Fibroblast of skin of right quadriceps (primary cell): Measurements from ENCODE around the gene ZNF804B.
"Not testable (repeated sequence)": the region's sequence is repeated elsewhere in the genome, so short reads cannot be mapped to it uniquely, and the experiment has no call there.

Experiments
- DNase-seq: peaks from one replicate; pipeline ENCODE4 v3.0.0-alpha.2; 2013

Gene ZNF804B

DNA sequence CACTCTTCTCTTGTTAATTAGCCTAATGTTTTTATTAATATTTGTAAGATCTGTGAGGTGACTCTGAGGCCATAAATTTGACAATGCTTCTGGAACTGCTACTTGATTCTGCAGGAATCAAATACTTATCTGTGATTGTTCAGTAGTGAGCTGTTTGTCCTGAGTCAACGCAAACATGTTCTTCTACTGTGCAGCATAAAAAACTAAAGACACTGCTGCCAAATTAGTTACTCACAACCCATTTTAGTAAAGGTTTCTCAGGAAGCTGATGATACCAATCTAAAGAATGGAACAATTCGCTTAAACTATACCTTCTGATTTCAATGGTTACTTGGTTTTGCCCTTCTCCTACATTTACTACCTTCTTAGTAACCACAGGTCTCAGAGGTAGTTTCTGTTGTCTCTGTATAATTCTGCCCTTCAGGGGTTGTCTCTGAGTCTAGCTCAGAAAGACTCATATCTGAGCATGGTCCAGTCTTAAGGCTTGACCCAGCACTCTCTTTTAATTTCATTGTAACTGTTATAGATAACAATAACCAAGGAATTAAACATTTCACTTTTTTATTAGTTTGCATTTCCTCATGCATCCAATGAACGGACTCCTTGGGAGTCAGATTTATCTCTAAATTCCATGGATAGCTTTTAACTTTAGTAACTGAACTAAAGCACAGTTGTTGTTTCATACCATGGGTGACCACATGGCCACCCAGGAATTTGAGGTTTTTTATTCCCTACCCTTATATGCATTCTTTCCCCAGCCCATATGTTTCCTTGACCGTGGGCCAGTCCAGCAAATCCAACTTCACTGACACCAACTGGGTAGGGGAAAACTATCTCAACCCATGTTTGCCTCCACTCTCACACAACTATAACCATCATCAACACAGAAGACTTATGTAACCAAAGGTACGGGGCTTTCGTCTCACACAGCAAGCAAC lies 345.5 kb downstream of the ZNF804B start:
- DNase-seq = peak; percentile 58

DNA sequence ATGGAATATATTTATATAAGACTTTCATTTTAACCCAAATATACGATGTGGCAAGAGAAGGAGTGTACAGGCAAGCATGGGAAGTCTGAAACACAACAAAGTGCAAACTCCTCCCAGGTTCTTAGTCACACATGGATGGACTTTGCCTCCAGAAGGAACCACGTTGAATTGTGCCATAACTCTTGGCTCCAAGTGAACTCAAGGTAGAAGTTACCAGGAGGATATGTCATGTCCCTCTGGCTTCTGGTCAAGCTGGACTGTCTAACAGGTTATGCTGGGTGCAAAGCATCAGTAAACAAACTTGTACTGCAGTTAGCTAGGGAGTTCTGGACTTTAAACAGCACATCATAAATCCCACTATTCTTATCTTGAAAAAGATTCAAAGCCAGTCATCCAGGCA lies 364.4 kb downstream of the ZNF804B start:
- DNase-seq = no peak

DNA sequence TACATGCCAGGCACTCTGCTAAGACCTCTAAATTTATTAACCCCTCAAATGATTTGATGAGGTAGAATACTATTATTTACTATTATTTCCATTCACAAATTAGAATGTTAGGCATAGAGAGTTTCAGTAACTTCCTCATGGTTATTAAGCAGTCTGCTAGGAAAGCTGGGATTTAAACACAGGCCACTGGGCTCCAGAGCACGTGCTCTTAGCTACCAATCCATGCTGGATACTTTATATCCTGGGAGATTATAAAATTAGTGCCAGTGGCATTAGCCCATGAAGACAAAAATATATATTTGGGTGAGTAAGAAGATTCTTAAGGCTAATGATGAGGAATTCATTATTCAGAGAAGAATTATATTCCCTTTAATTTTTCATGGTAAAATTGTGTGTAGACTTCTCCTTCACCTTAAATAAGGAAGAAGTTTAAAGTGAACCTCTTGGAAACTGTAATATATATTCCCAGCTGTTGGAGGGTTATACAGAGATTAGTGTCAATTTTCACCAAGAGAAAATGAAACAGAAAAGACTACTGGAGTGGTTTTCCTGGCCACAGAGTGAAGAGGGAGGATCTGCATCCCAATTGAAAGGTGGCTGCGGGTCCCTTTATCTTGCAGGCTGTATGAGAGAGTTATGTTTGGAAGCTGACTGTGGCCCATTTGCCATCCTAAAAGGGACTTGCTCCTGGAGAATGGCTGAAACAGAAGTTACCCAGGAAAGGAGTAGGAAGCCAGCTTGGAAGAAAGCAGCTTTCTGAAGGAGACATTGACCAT lies 370.3 kb downstream of the ZNF804B start:
- DNase-seq = no peak

DNA sequence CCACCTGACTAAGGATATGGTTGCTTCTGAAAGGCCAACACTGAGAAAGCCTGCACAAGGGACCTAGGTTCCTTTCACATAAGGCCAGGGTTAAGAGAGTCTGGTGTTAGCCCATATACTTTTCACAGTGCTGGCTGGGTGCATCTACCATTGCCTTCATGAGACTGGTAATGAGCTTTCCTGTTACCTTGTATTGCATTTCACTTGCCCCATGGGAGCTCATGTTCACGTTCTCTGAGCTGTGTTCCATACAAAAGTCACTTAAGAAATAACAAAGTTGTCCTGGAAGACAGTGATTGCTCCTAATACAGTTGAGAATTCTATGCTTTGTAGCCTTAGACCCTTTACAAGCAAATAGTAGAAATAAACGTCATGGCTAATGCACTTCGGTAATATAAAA lies 373.9 kb downstream of the ZNF804B start:
- DNase-seq = no peak

DNA sequence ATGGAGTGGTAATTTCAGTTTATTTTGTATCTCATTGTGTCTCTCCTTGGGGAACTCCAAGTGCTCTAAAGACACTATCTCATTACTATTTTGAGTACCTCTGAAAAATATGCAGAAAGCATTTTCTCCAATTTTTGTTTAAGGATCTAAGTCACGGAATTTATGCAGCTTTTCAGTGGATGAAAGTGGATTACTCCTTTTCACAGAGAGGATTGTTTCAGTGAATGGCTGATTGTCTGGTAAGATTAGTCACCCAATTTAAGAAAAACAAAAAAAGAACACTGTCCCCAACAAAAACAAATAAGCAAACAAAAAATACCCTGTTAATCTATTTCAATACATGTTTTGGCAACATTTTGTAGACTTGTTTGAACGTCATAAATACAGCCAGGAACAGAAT lies 374.3 kb downstream of the ZNF804B start:
- no peak for DNase-seq

DNA sequence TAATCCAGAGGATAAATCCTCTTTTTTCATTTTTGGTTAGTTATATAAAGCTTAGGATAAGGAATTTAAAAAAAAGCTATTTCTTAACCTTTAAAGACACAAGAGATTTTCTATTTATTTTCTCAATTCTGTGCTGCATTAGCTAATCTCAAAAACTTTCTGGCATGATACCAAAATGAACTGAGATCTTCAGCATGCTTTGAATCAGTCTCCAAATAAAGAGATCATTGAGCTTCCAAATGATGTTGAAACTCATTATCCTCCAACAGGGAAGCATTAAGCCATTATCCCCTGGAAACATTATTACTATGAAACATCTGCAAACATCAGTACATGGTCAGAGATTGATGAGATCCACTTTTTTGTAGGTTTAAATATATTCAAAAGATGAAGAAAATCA lies 386.3 kb downstream of the ZNF804B start:
- no peak for DNase-seq

DNA sequence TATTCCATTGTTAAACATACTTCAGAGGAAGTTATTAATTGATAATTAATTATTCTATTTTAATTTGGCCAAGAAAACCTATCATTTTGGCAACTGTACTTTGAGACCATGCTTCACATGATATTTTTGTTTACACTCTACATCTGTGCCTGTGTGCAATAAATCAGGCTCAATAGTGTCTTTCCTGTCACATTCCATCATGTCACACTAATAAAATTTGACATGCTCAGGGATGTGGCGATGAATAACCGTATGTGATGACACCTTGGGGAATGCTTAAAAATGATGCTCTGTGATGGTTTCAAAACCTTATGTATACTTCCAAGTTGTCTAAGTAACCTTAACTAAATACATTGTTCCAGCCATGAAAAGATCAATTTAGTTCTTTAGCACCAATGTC lies 400.6 kb downstream of the ZNF804B start:
- DNase-seq = no peak

DNA sequence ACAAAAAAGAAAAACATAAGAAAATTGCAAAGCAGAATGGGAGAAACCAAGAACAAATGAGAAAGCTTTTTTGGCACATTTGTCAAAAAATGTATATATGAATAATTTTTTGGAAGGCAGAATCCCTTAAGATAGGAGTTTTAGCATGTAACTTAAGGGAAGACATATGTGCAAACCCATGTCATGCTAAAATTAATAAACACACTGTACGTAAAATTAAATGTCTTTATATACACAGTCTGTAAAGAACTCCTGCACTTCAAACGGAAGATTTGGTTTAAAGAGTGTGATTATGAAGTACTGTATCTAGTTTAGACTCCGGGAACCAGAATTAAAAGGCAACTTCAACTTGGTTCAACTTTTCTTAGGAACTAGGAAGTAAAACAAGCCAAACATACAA lies 405.9 kb downstream of the ZNF804B start:
- DNase-seq = no peak

DNA sequence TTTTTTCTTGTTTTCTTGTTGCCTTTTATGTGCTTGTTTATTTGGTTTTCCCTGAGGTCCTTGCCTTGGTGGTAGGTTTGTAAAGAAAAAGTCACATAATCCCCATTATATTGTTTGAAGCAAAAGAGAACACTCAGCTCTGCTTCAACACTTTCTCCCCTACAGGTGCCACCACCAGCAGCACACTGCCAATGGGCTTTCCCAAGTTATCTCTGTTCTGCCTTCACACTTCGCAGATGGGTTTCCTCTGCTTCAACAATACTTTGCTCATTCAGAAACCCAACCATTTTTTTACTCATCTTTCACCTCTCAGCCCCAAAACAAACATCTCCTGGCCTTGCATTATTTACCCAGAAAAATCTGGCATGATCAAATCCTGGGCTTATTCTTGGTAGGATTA lies 411.1 kb downstream of the ZNF804B start:
- no peak for DNase-seq

DNA sequence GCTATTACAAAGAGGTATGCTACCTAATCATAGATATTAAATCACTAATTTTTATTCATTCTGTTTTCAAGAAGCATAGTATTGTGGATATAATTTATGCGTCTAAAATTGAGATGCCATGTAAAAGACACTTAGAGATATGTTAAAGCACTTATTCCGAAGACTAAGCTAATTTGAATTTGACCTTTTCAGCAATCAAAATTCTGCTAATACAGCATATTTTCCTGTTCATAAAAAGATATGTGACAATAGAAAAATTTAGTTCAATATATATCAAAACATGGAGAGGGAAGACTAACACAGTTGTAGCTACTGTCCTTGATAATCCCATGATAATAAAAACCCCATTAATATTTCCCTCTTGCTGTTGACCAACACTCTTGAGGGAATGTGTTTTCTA lies 422.6 kb downstream of the ZNF804B start:
- DNase-seq = no peak

DNA sequence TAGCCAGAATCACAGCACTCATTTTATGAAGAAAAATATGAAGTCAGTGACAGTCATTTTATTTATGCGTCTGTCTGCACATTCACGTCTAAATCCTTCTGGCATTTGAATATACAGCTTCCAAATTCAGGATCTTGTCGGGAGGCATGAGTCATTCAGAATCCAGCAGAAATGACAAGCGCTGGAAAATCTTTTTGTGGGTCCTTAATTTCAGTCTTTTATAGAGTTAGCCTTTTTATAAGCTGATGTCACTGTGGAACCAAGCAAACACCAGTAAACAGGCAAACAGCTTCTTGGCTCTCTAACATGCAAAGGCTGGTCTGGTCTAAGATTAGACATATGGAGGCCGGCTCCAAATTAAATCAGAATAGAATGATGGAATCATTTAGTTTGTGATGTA lies 424.2 kb downstream of the ZNF804B start:
- peak; percentile 45 for DNase-seq

DNA sequence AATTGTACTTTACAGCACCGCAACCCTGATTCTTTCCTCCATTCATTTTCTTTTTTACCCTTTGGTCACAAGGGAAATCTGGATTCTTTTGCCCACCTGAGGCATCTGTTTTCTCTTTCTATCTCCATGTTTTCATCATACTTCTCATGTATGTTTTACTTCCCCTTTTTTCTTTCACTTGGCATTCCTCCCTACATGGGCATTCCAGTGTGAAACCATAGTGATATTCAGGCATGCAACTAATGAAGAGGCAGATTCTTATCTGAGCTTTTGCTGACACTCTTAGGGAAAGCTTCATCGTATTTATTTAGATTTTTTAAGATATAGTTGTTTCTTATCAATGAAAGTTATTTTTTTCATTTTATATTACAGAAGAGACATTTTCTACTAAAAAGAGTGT lies 441.3 kb downstream of the ZNF804B start:
- DNase-seq = peak; percentile 15

DNA sequence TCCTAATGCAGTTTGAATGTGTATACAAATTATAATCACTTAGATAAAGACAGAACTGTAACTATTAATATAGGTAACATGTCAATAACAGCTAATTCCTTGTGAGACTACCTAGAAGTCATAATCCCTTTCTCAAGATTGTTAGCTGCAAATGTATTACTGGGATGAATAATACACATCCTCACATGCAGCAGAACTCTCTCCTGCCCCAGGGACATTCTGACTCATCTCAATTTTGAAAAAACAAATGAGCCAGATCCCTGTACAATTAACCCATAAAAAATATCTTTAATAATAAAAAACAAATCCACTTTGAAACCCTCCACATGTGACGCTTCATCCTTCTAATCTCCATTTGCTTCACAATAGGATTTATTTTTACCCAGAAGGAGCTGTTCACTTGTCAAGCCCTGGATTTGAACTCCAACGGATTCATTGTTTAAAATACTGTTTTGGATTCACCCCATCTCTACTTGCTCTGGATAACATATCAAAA lies 464.4 kb downstream of the ZNF804B start:
- DNase-seq = peak; percentile 28

DNA sequence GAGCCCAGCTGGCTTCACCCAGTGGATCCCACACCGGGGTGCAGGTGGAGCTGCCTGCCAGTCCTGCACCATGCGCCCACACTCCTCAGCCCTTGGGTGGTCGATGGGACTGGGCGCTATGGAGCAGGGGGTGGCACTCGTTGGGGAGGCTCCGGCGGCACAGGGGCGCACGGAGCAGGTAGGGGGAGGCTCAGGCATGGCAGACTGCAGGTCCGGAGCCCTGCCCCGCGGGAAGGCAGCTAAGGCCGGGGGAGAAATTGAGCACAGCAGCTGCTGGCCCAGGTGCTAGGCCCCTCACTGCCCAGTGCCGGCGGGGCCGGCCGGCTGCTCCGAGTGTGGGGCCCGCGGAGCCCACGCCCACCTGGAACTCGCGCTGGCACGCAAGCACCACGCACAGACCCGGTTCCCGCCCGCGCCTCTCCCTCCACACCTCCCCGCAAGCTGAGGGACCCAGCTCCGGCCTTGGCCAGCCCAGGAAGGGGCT lies 469.2 kb downstream of the ZNF804B start:
- DNase-seq = not testable (repeated sequence)

DNA sequence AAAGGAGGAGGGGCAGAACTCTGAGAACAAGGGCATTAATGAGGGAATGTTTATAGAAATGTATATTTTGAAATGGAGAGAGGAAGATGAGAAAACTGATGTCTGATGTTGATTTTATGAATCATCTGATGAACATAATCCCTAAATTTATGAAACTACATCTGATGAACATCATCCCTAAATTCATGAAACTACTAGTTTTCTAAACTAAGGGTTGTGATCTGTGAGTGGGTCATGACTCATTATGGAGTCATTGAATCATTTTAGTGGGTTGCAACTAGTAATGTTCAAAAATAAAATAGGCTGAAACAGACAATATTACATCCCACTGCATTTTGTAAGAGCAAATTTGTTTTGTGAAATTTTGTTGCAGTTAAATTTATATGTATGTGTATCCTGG lies 478.7 kb downstream of the ZNF804B start:
- peak; percentile 84 for DNase-seq

DNA sequence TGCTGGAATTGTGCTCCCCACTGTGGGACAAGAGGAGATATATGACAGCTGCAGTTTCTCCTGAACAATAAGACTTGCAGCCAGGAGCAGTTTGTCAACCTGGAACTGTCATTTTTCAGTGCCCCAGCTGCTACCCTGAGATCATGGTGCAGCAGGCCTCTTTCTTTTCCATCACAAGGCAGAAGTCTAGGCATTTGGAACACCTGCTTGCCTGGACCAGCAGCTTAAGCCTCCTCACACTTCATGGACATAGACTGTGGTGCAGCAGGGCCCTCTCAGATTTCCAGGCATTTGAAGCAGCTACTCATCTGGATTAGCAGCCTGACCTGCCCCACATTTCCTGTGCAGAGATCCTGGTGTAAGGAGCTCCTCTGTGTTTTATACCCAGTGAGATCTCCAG lies 486.7 kb downstream of the ZNF804B start:
- DNase-seq = no peak

DNA sequence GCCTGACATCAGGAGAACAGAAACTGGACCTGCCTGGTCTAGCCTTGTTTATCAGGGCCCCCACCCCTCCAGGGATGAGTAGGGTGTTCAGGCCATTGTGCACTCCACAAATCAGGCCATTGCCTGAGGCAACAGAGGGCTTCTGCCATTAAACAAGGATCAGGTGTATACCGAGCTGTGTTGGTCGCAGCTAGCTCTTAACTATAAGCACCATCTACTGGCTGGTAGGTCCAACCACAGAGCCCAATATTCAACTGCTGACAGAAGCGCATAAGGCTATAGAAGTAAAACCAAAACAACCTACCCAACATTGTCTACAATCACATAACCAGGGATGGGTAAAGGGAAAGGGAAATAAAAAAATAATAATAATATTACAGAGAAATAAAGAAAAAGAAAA lies 487.7 kb downstream of the ZNF804B start:
- DNase-seq = no peak

DNA sequence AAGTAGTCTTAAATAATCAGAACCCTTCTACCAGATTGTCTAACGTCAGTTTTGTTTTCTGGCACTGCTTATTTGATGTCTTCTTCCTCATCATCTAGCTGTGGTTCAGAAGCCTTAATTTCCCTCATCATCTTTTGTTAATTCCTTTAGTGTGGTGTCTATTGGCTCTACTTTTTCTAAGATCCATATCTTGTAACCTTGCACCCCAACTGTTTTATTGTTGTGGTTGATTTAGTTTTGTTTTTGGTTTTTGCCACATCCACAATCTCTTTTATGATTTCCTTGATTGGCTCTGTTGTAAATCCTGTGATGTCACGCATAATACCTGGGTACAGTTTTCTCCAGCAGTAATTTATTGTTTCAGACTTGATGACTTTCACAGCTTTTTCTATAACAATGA lies 499.6 kb downstream of the ZNF804B start:
- no peak for DNase-seq

DNA sequence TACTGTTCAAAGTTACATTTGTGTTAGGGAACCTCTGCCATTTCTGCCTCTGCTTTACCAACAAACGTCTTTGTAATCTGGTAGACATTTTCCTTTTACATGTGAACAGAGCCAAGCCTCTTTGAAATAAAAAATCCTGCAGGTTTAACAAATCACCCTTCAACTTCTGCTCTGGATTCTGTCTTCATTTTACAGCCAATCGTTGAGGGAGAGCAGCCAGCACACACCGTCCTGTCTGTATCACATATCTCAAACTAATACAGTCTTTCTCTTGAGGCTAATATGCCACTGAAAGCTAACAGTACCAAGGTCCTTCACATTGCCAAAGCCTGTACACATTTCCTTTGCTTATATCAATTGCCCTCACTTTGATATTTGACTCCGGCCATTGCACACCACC lies 504.6 kb downstream of the ZNF804B start:
- no peak for DNase-seq

DNA sequence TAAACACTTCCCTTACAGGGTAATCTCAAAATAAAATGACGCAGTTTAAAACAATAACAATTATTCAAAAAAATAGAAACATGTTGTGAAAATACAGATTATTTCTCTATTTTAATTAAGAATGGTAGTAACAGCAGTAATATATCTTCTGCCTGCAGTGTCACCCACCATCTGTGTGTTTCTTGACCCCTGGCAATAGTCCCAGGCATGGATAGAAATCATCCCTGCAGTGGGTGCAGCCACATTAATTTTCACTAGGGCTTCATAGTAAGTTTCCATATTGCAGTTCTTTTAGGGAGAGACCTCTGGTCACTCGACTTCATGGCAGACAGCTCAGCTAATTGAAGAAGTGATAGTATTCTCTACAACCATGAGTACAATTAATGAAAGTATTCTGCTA lies 506.1 kb downstream of the ZNF804B start:
- DNase-seq = no peak

DNA sequence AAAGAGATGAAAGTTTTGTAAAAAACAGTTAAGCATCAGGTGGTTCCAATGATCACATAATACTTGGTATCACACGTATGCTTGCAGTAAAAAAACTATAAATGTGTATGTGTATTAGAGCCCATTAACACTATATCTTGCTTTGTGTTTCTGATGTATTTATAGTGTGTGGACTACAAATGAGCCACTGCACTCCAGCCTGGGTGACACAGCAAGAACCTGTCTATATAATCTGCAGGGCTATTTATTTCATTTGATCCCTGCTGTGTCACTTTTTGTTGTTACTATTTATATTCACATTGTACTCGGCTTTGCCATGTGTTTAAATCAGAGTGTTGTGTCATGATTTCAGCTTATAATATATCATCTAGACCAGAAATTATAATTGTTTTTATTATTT lies 523.8 kb downstream of the ZNF804B start:
- no peak for DNase-seq

DNA sequence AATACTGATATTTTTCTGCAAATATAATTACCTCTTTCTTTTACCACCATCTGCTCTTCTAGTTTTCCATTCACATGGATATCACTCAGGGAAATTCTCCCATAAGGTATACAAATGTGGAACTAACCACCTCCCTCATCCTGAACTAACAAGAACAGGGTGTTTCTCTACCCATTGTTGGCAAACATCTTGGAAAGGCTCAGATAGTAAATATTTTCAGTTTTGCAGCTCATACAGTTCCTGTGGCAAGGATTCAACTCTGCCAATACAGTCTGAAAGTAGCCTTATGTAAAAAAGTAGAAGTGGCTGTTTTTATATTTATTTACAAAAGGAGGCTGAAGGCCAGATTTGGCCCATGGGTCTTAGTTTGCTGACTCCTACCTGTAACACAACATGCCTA lies 549.0 kb downstream of the ZNF804B start:
- no peak for DNase-seq

DNA sequence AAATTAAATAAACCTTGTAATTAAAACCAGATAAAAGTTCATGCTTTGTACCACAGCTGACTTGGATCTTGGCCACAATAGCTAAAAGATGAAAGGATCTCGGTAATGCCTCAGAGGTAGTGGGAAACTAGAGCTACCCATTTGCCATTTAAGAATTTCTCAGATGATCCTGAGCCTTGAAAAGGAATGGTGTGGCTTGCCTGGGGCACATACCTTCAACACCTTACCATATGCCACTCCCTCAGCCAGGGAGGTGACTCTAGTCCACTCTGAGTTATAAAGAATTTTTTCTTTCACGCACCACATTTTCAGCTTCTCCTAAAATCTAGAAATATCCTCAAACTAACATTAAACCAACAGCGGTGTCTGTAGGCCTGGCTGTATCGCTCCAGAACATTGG lies 552.4 kb downstream of the ZNF804B start:
- no peak for DNase-seq

DNA sequence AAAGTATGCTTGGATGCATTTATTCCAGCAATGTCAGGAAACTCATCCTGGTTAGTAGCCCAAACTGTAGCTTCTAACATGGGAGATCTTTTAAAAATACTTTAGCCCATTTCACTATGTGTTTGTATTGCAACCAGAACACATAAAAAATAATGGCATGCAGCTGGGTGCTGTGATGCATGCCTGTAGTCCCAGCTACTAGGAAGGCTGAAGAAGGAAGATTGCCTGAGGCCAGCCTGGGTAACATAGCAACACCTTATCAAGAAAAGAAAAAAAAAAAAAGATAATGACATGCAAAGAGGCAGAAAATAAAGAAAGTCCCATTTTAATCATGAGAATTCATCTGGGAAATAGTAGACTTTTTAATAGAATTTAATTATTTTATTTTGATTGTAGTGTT lies 553.1 kb downstream of the ZNF804B start:
- DNase-seq = no peak
